Stomach (tissue), 9 donors: ENCODE measurements around the gene RAB31. TPM values are rescaled to one million over a fixed set of nuclear protein-coding genes. Genes with fewer than 3 reads are reported as not detected.

ENCODE experiments used
- DNase-seq, 2 donors: peaks; one replicate each; pipeline versions ENCODE4 v3.0.0 to v3.0.0-alpha.2; 2013 to 2019
- H3K27ac ChIP-seq, 5 donors: fragments of 200-600 bp in 4 of 5; sonication (generic) in 4 of 5; one replicate each; pipeline ENCODE4 v1.5.1; 2013 to 2019; ENCODE audit warnings: mild to moderate bottlenecking in 1 of 5, moderate library complexity in 1 of 5
- H3K27me3 ChIP-seq, 3 donors: fragments of 200-600 bp; sonication (generic); one replicate each; pipeline ENCODE4 v1.5.1; 2017 to 2019; ENCODE audit warnings: mixed run types in 1 of 3
- H3K36me3 ChIP-seq, 4 donors: fragments of 200-600 bp; sonication (generic); 1 replicate in 3 of 4; 2 replicates in 1 of 4; pipeline ENCODE4 v1.5.1; 2016 to 2019
- H3K4me1 ChIP-seq, 4 donors: fragments of 200-600 bp; sonication (generic); one replicate each; pipeline ENCODE4 v1.5.1; 2016 to 2019
- H3K4me3 ChIP-seq, 4 donors: fragments of 200-600 bp; sonication (generic) in 3 of 4; one replicate each; pipeline ENCODE4 v1.5.1; 2016 to 2019; ENCODE audit warnings: mild to moderate bottlenecking in 1 of 4
- H3K9me3 ChIP-seq, 4 donors: fragments of 200-600 bp; sonication (generic); one replicate each; pipeline ENCODE4 v1.5.1; 2016 to 2019
- CTCF ChIP-seq, 7 experiments: fragments of 450-650 bp in 4 of 7; fragments of 200-600 bp in 3 of 7; sonication (generic) in 3 of 7; IDR thresholded peaks; one replicate each; pipeline ENCODE4 v1.5.1; 2016 to 2019; ENCODE audit warnings: antibody characterized with exemption in 7 of 7, control low read depth in 2 of 7, mild to moderate bottlenecking in 1 of 7
- EP300 ChIP-seq: sonication (generic); formaldehyde crosslinking; IDR thresholded peaks from one replicate; pipeline ENCODE4 v1.6.1; 2017; ENCODE audit warnings: antibody characterized with exemption
- POLR2A ChIP-seq, 4 donors: fragments of 450-650 bp; IDR thresholded peaks; one replicate each; pipeline ENCODE4 v1.6.1; 2016; ENCODE audit warnings: antibody characterized with exemption in 4 of 4, control low read depth in 2 of 4, mild to moderate bottlenecking in 1 of 4, moderate library complexity in 1 of 4
- POLR2AphosphoS5 ChIP-seq, 3 donors: sonication (generic); formaldehyde crosslinking; IDR thresholded peaks; one replicate each; pipeline ENCODE4 v1.6.1; 2016; ENCODE audit warnings: antibody characterized with exemption in 3 of 3
- WGBS, 5 donors: extraction: QIAGEN DNeasy Blood & Tissue Kit in 3 of 5; methylation state at CpG; one replicate each; pipeline versions ENCODE4 v1.1.5 to v1.1.7; 2013 to 2018; 5-methylcytosine and 5-hydroxymethylcytosine counted together
- intact Hi-C: fragments of 100-400 bp; cut with DNase I; formaldehyde crosslinking; loops from one replicate; pipeline ENCODE4 v1.15.1; 2023; ENCODE audit warnings: low total_unique reads
- polyA plus RNA-seq, 3 donors: library from polyadenylated mRNA; stranded (reverse); fragments of 200-250 nt; gene quantifications; one replicate each; pipeline ENCODE4 v1.2.3, GENCODE V29; 2013
- total RNA-seq, 5 donors: library from RNA; depleted of rRNA; stranded (reverse); fragments of >200 nt; gene quantifications; one replicate each; pipeline versions ENCODE4 v1.1.0 to v1.2.3, GENCODE V29; 2014 to 2016
- donor health status: healthy with polysubstance abuse.
- donor health status: Bipolar disorder and iron deficiency.
- donor health status: healthy.

Gene RAB31
- total and polyA plus RNA-seq, 8 donors, result 10.1 to 65.5 (median 36.8) TPM

GRCh38 chr18:9711361-9712129 lies 3.4 kb downstream of the RAB31 start:
- no peak overlapping the region for H3K4me3 ChIP-seq
- intact Hi-C loops, result no loop called here
- H3K27me3 ChIP-seq, result peaks cover 0 to 6% (median 5%) of the 10 kb centered on the region in 3 donors
- peaks cover 7 to 65% (median 34%) of the 10 kb centered on the region in 4 donors for H3K4me1 ChIP-seq
- H3K9me3 ChIP-seq, result no peaks in the 10 kb centered on the region
- WGBS, 5 donors, result 66 to 73% (median 68%) methylated on average over 6 to 7 of the region's 7 CpGs
- no peak for DNase-seq
- no peaks in the 10 kb centered on the region for H3K36me3 ChIP-seq
- H3K27ac ChIP-seq, result peak overlapping the region in 3 of 5 donors; percentile 15 to 87 (median 47)
- TF ChIP-seq CTCF (IDR thresholded peaks at IDR 0.05) (no peak), EP300 (no peak), POLR2A (IDR thresholded peaks at IDR 0.05) (no peak), POLR2AphosphoS5 (IDR thresholded peaks at IDR 0.05) (no peak)

DNA sequence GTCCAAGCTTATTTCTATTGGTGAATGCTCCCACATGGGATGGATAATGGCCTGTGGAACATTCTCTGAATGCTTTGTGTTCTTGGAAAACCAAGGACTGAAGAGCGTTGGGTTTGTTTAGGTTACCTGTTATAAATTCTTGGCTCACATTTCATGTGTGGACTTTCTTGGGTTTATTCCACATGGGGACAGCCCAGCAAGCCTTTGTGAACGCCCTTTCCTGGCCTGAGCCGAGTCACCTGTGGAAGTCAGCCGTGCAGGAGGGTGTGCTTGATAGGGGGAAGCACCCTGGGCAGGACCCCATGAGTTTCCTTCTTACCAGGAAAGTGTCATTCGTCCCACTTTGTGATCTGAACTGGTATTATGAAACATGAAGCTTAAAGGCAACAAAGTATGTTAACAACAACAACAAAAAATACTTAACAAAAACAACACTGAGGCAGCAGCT lies 4.1 kb downstream of the RAB31 start:
- Histone ChIP-seq H3K4me3 (no peak overlapping the region), H3K9me3 (no peaks in the 10 kb centered on the region), H3K36me3 (no peaks in the 10 kb centered on the region), H3K4me1 (peaks cover 7 to 62% (median 31%) of the 10 kb centered on the region in 4 donors), H3K27ac (peak overlapping the region in 3 of 5 donors; percentile 15 to 87 (median 47)), H3K27me3 (peaks cover 0 to 6% (median 5%) of the 10 kb centered on the region in 3 donors)
- DNase-seq, result no peak
- intact Hi-C loops, result no loop called here
- TF ChIP-seq POLR2AphosphoS5 (IDR thresholded peaks at IDR 0.05) (no peak), POLR2A (IDR thresholded peaks at IDR 0.05) (no peak), EP300 (no peak), CTCF (IDR thresholded peaks at IDR 0.05) (no peak)
- WGBS, 5 donors, result 34 to 43% (median 37%) methylated on average over 5 of the region's 5 CpGs

- WGBS, 5 donors, result 42 to 64% (median 62%) methylated on average over 2 to 3 of the region's 3 CpGs
- intact Hi-C loops, result no loop called here
- Histone ChIP-seq H3K27me3 (peaks cover 0 to 6% (median 5%) of the 10 kb centered on the region in 3 donors), H3K27ac (peak overlapping the region in 1 of 5 donors; percentile 47), H3K4me3 (peak overlapping the region in 1 of 4 donors; percentile 16), H3K4me1 (peaks cover 7 to 65% (median 31%) of the 10 kb centered on the region in 4 donors), H3K36me3 (no peaks in the 10 kb centered on the region), H3K9me3 (no peaks in the 10 kb centered on the region)
- TF ChIP-seq EP300 (no peak), POLR2AphosphoS5 (IDR thresholded peaks at IDR 0.05) (no peak)
- DNase-seq, result no peak
Measured at GRCh38 chr18:9712611-9713010, 4.5 kb downstream of the RAB31 start.

DNA sequence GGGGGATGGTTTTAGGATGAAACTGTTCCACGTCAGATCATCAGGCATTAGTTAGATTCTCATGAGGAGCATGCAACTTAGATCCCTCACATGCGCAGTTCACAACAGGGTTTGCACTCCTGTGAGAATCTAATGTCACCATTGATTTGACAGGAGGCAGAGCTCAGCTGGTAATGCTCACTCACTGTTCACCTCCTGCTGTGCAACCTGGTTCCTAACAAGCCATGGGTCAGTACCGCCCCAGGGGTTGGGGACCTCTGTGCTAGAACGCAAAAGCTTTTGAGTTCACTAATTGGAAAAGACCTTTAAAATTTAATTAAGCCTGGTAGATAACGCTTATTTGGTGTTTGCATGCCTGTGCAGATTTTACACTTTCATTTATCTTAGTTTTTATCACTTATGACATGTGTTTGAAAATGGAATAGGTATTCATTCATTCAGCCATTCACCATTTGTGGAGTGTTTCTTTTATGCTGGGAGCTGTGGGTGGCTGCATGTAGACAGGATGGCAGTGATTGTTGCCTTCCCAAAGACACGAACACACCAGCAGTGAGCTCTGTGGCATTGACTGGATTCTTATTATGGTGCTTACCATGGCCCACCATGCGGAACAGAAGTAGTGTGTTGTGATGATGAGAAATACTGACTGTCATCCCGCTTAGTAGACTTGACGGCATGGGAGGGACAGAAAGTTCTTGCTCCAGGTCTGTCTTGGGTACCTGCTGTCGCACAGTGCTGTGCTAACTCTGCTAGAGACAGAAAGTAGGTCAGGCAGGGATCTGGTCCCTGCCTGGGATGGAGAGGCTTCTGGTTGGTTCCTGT lies 6.4 kb downstream of the RAB31 start:
- WGBS, 5 donors, result 86 to 95% (median 92%) methylated on average over 10 of the region's 10 CpGs
- H3K27ac ChIP-seq, result no peak overlapping the region
- H3K4me3 ChIP-seq, result no peak overlapping the region
- H3K27me3 ChIP-seq, result no peaks in the 10 kb centered on the region
- H3K4me1 ChIP-seq, result peaks cover 0 to 73% (median 26%) of the 10 kb centered on the region in 4 donors
- no peak for DNase-seq
- no peaks in the 10 kb centered on the region for H3K9me3 ChIP-seq
- no peaks in the 10 kb centered on the region for H3K36me3 ChIP-seq
- intact Hi-C loops, result no loop called here
- TF ChIP-seq EP300, result no peak
- TF ChIP-seq POLR2A (IDR thresholded peaks at IDR 0.05), result no peak
- TF ChIP-seq POLR2AphosphoS5 (IDR thresholded peaks at IDR 0.05), result no peak

GRCh38 chr18:9715088-9715343 lies 6.9 kb downstream of the RAB31 start:
- peaks cover 0 to 73% (median 28%) of the 10 kb centered on the region in 4 donors for H3K4me1 ChIP-seq
- no peaks in the 10 kb centered on the region for H3K9me3 ChIP-seq
- no peak overlapping the region for H3K27ac ChIP-seq
- H3K4me3 ChIP-seq, result no peak overlapping the region
- intact Hi-C loops, result no loop called here
- DNase-seq, result no peak
- TF ChIP-seq POLR2A (IDR thresholded peaks at IDR 0.05), result no peak
- no peak for TF ChIP-seq EP300
- no peak for TF ChIP-seq POLR2AphosphoS5 (IDR thresholded peaks at IDR 0.05)
- TF ChIP-seq CTCF (IDR thresholded peaks at IDR 0.05), result no peak
- H3K36me3 ChIP-seq, result no peaks in the 10 kb centered on the region
- WGBS, 5 donors, result 91 to 97% (median 95%) methylated on average over 3 of the region's 3 CpGs
- H3K27me3 ChIP-seq, result no peaks in the 10 kb centered on the region
